GM12878 (cell line): ENCODE results near the gene DCAF15.

ENCODE experiments used
- ATF3 ChIP-seq: IDR thresholded peaks from 2 replicates; pipeline ENCODE4 v1.6.1; 2011; ENCODE audit warnings: low read depth, mild to moderate bottlenecking, low read length, moderate library complexity, borderline replicate concordance; ENCODE audit errors: extremely low read depth
- CTCF ChIP-seq, 3 experiments: IDR thresholded peaks in 2 of 3; conservative IDR thresholded peaks in 1 of 3; 2 replicates each; pipeline ENCODE4 v1.5.1; 2011; ENCODE audit warnings: low read depth in 3 of 3, low read length in 3 of 3, mild to moderate bottlenecking in 3 of 3, control low read depth in 2 of 3, moderate library complexity in 2 of 3, inconsistent platforms in 1 of 3, mixed read lengths in 1 of 3; ENCODE audit not compliant: control insufficient read depth in 2 of 3, insufficient read depth in 1 of 3; ENCODE audit errors: extremely low read depth in 1 of 3
- DPF2 ChIP-seq: fragments of 450-650 bp; IDR thresholded peaks from 2 replicates; pipeline ENCODE4 v1.6.1; 2017; ENCODE audit warnings: mild to moderate bottlenecking
- NRF1 ChIP-seq: conservative IDR thresholded peaks from 2 replicates; pipeline ENCODE4 v1.6.1; 2011; ENCODE audit warnings: mild to moderate bottlenecking, low read depth, low read length, improper control_type of control experiment
- POLR2A ChIP-seq: IDR thresholded peaks from 2 replicates; pipeline ENCODE4 v1.6.1; 2011; ENCODE audit warnings: low read depth, mild to moderate bottlenecking, low read length
- SP1 ChIP-seq: IDR thresholded peaks from one replicate; pipeline ENCODE4 v1.6.1; 2011; ENCODE audit warnings: low read depth, low read length
- SRF ChIP-seq, 2 experiments: IDR thresholded peaks; 2 replicates each; pipeline ENCODE4 v1.6.1; 2011; ENCODE audit warnings: low read depth in 2 of 2, low read length in 2 of 2, mild to moderate bottlenecking in 1 of 2, moderate library complexity in 1 of 2
- USF1 ChIP-seq: IDR thresholded peaks from 2 replicates; pipeline ENCODE4 v1.6.1; 2011; ENCODE audit warnings: borderline replicate concordance, low read depth, mild to moderate bottlenecking, moderate library complexity, mixed read lengths, low read length; ENCODE audit not compliant: insufficient read depth; ENCODE audit errors: extremely low read length
- TF ChIP-seq, protein P1 (sequence below): fragments of 450-650 bp; formaldehyde crosslinking; IDR thresholded peaks from 2 replicates; pipeline ENCODE4 v1.5.0; 2022; ENCODE audit warnings: mild to moderate bottlenecking, missing genetic modification characterization

GRCh38 chr19:13932911-13933393, 19.4 kb upstream of the DCAF15 start:
- TF ChIP-seq NRF1 = no peak
- no peak for TF ChIP-seq ATF3
- 0 out of 2 replicates have a peak, but pooled peaks have one; percentile 38 for TF ChIP-seq POLR2A
- TF ChIP-seq, protein P1, sequence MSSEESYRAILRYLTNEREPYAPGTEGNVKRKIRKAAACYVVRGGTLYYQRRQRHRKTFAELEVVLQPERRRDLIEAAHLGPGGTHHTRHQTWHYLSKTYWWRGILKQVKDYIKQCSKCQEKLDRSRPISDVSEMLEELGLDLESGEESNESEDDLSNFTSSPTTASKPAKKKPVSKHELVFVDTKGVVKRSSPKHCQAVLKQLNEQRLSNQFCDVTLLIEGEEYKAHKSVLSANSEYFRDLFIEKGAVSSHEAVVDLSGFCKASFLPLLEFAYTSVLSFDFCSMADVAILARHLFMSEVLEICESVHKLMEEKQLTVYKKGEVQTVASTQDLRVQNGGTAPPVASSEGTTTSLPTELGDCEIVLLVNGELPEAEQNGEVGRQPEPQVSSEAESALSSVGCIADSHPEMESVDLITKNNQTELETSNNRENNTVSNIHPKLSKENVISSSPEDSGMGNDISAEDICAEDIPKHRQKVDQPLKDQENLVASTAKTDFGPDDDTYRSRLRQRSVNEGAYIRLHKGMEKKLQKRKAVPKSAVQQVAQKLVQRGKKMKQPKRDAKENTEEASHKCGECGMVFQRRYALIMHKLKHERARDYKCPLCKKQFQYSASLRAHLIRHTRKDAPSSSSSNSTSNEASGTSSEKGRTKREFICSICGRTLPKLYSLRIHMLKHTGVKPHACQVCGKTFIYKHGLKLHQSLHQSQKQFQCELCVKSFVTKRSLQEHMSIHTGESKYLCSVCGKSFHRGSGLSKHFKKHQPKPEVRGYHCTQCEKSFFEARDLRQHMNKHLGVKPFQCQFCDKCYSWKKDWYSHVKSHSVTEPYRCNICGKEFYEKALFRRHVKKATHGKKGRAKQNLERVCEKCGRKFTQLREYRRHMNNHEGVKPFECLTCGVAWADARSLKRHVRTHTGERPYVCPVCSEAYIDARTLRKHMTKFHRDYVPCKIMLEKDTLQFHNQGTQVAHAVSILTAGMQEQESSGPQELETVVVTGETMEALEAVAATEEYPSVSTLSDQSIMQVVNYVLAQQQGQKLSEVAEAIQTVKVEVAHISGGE (CRISPR knock-in tag) = no peak
- no peak for TF ChIP-seq SP1
- TF ChIP-seq CTCF (IDR thresholded peaks at IDR 0.05 in 2 of 3, conservative IDR thresholded peaks at IDR 0.05 in 1 of 3; ENCODE audit: control insufficient read depth in 2 of 3, extremely low read depth in 1 of 3, insufficient read depth in 1 of 3, low read depth in 3 of 3, low read length in 3 of 3) = no peak
- no peak for TF ChIP-seq SRF (IDR thresholded peaks at IDR 0.05; ENCODE audit: low read depth in 2 of 2, low read length in 2 of 2)
- TF ChIP-seq USF1 = no peak
- TF ChIP-seq DPF2 = no peak
